ENCODE measurements around the gene FHL3.

Gene FHL3

DNA sequence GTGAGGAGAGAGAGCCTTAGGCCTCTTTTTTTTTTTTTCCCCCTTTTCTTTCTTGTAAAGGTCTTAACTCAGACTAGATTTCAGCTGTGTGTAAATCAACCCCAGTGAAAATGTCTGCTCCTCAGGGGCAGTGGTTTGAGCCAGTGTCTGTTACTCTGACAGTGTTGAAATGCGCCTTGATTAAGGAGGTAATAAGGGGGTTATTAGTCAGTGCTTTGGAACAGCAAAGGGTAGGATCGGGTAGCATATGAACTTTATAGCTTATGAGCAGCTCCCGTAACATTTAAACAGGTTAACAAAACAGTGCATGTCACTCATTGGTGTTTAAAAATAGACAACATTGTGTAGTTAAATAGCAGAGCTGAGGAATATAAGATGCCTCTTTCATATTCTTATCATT is 17.5 kb upstream of the FHL3 start:
- no peak for TF ChIP-seq Cebpa-rat (IDR thresholded peaks at IDR 0.05)
- no peaks in the 10 kb centered on the region for H3K9me3 ChIP-seq (replicated peaks in 1 of 11)
- H4K20me1 ChIP-seq: peaks cover 4 to 80% (median 46%) of the 10 kb centered on the region in 11 experiments; a peak in 19 of 22 replicates
- H3K4me2 ChIP-seq: no peak overlapping the region
- no peaks in the 10 kb centered on the region for H3K27me3 ChIP-seq
- 0 out of 22 replicates have a peak overlapping the region, but pooled peaks of 1 of the 11 experiments have one; percentile 22 for H3K9ac ChIP-seq
- H3K4me3 ChIP-seq: no peak overlapping the region
- peaks cover 10 to 30% (median 17%) of the 10 kb centered on the region in 10 experiments for H3K4me1 ChIP-seq
- H3K36me3 ChIP-seq: peaks cover 83 to 97% (median 87%) of the 10 kb centered on the region in 11 experiments
- H3K27ac ChIP-seq: no peak overlapping the region

DNA sequence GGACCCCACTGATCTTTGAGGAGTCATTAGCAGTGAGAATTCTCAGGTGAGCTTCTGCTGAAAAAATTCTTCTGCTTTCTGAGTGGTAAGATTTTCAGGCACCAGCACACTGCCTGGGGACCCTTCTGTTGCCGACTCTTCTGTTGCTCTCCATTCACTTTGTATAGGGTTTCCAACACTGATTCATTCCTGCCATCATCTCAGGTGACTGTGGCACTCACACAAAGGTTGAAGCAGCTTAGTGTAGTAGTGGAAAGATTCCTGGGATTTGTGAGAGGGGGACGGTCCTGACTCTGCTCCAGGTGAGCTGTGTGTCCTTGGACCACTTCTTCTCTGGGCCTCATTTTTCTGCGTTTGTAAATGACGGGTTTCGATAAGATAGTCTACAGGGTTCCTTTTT is 16.7 kb upstream of the FHL3 start:
- peaks cover 92 to 97% (median 95%) of the 10 kb centered on the region in 11 experiments for H3K36me3 ChIP-seq

GRCh38 chr1:38020396-38020795 is 15.1 kb upstream of the FHL3 start:
- H3K4me3 ChIP-seq: no peak overlapping the region
- H3K4me1 ChIP-seq: peaks cover 0 to 16% (median 7%) of the 10 kb centered on the region in 10 experiments; a peak in 16 of 20 replicates
- H3K9ac ChIP-seq: no peak overlapping the region
- H3K27ac ChIP-seq: no peak overlapping the region
- no peak overlapping the region for H3K4me2 ChIP-seq
- no peaks in the 10 kb centered on the region for H3K9me3 ChIP-seq (replicated peaks in 1 of 11)
- no peaks in the 10 kb centered on the region for H3K27me3 ChIP-seq
- H3K36me3 ChIP-seq: peaks cover 96 to 100% (median 99%) of the 10 kb centered on the region in 11 experiments
- H4K20me1 ChIP-seq: peaks cover 2 to 83% (median 50%) of the 10 kb centered on the region in 11 experiments; a peak in 17 of 22 replicates
- no peak for TF ChIP-seq Cebpa-rat (IDR thresholded peaks at IDR 0.05)

More for the DNA sequence above, 16.7 kb upstream of the FHL3 start:
- Histone ChIP-seq H3K9ac (no peak overlapping the region), H3K4me2 (no peak overlapping the region), H4K20me1 (peaks cover 4 to 80% (median 43%) of the 10 kb centered on the region in 11 experiments; a peak in 18 of 22 replicates), H3K9me3 (replicated peaks in 1 of 11) (no peaks in the 10 kb centered on the region), H3K27ac (no peak overlapping the region), H3K4me1 (peaks cover 8 to 21% (median 12%) of the 10 kb centered on the region in 10 experiments), H3K27me3 (no peaks in the 10 kb centered on the region), H3K4me3 (no peak overlapping the region)
- TF ChIP-seq Cebpa-rat (IDR thresholded peaks at IDR 0.05): no peak

GRCh38 chr1:38018864-38019343 is 13.6 kb upstream of the FHL3 start:
- Histone ChIP-seq H3K9ac (no peak overlapping the region), H3K27ac (no peak overlapping the region), H3K9me3 (replicated peaks in 1 of 11) (no peaks in the 10 kb centered on the region), H3K36me3 (peaks cover 85 to 100% (median 95%) of the 10 kb centered on the region in 11 experiments), H3K27me3 (no peaks in the 10 kb centered on the region), H3K4me3 (no peak overlapping the region), H3K4me2 (no peak overlapping the region), H4K20me1 (peaks cover 4 to 91% (median 64%) of the 10 kb centered on the region in 11 experiments; a peak in 18 of 22 replicates), H3K4me1 (peaks cover 3 to 24% (median 22%) of the 10 kb centered on the region in 10 experiments)
- TF ChIP-seq Cebpa-rat (IDR thresholded peaks at IDR 0.05): peak in 2 of 11 experiments; percentile 17 to 61; a peak in 1 of 22 replicates

DNA sequence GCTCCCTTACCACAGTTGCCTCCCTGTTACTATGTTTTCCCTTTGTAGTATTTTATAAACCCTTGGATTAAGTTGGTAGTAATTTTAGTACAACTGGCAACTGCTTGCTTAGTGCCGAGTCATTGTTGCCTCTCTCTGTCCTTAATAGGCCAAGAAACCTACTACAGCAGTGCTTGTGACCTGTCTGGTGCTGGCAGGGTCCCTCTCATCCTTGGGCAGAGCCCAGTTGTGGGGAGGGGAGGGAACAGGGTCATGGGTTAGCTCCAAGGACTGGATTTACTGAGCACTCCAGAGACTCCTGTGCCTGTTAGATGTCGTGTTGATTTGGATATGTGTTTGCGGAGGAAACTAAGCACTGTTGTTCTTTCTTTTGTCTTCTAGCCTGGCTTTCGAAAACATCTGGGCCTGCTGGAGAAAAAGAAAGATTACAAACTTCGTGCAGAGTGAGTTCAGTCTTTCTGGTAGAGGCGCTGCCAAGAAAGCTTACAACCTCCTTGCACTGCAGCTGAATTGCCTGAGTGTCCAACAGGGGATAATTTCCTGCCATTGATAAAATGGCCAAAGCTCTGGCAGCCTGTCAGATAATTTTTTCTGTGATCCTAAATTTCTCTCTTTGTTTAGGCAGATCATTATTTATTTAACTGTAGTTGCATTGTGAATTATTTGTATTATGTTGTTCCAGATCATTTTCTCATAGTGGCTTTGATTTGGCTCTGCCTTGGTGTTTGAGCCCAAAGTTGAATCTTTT is 10.8 kb upstream of the FHL3 start:
- Histone ChIP-seq H3K27me3 (no peaks in the 10 kb centered on the region), H3K9ac (peak overlapping the region in 10 of 11 experiments; percentile 14 to 96 (median 46); a peak in 18 of 22 replicates), H4K20me1 (peaks cover 4 to 80% (median 65%) of the 10 kb centered on the region in 11 experiments; a peak in 19 of 22 replicates), H3K9me3 (replicated peaks in 1 of 11) (peaks cover 0 to 7% (median 4%) of the 10 kb centered on the region in 11 experiments; a peak in 10 of 22 replicates), H3K4me3 (no peak overlapping the region), H3K27ac (peak overlapping the region in 8 of 11 experiments; percentile 34 to 67 (median 55); a peak in 17 of 22 replicates), H3K36me3 (peaks cover 57 to 76% (median 67%) of the 10 kb centered on the region in 11 experiments), H3K4me2 (peak overlapping the region in 5 of 11 experiments; percentile 73 to 95 (median 87); a peak in 6 of 22 replicates), H3K4me1 (peaks cover 12 to 35% (median 30%) of the 10 kb centered on the region in 10 experiments)
- no peak for TF ChIP-seq Cebpa-rat (IDR thresholded peaks at IDR 0.05)

GRCh38 chr1:38014724-38015424 is 9.6 kb upstream of the FHL3 start:
- H3K4me1 ChIP-seq: peaks cover 12 to 41% (median 36%) of the 10 kb centered on the region in 10 experiments
- peak overlapping the region in 4 of 11 experiments; percentile 9 to 67 (median 58); a peak in 3 of 22 replicates for H3K27ac ChIP-seq
- peaks cover 0 to 7% (median 4%) of the 10 kb centered on the region in 11 experiments; a peak in 10 of 22 replicates for H3K9me3 ChIP-seq (replicated peaks in 1 of 11)
- 0 out of 22 replicates have a peak, but pooled peaks of 1 of the 11 experiments have one; percentile 19 for TF ChIP-seq Cebpa-rat (IDR thresholded peaks at IDR 0.05)
- peaks cover 44 to 63% (median 55%) of the 10 kb centered on the region in 11 experiments for H3K36me3 ChIP-seq
- peaks cover 4 to 69% (median 57%) of the 10 kb centered on the region in 11 experiments; a peak in 18 of 22 replicates for H4K20me1 ChIP-seq
- no peaks in the 10 kb centered on the region for H3K27me3 ChIP-seq
- peak overlapping the region; percentile 73 to 96 (median 87) for H3K4me2 ChIP-seq
- peak overlapping the region in 8 of 11 experiments; percentile 18 to 97 (median 94); a peak in 10 of 22 replicates for H3K9ac ChIP-seq
- H3K4me3 ChIP-seq: no peak overlapping the region; a peak in 1 of 20 replicates

GRCh38 chr1:38014171-38014570 is 8.9 kb upstream of the FHL3 start:
- Histone ChIP-seq H4K20me1 (peaks cover 2 to 62% (median 51%) of the 10 kb centered on the region in 11 experiments; a peak in 18 of 22 replicates), H3K4me1 (peaks cover 18 to 48% (median 43%) of the 10 kb centered on the region in 10 experiments), H3K4me3 (peak overlapping the region; percentile 73 to 91 (median 83); a peak in 13 of 20 replicates), H3K9ac (peak overlapping the region; percentile 87 to 97 (median 95); a peak in 17 of 22 replicates), H3K27ac (peak overlapping the region in 3 of 11 experiments; percentile 9 to 91 (median 36); a peak in 2 of 22 replicates), H3K27me3 (no peaks in the 10 kb centered on the region), H3K36me3 (peaks cover 37 to 56% (median 48%) of the 10 kb centered on the region in 11 experiments), H3K9me3 (replicated peaks in 1 of 11) (peaks cover 0 to 7% (median 4%) of the 10 kb centered on the region in 11 experiments; a peak in 10 of 22 replicates), H3K4me2 (peak overlapping the region; percentile 73 to 96 (median 87))
- TF ChIP-seq Cebpa-rat (IDR thresholded peaks at IDR 0.05): no peak

GRCh38 chr1:38013227-38013622 is 7.9 kb upstream of the FHL3 start:
- peak overlapping the region; percentile 73 to 91 (median 83) for H3K4me3 ChIP-seq
- no peak for TF ChIP-seq Cebpa-rat (IDR thresholded peaks at IDR 0.05)
- H3K36me3 ChIP-seq: peaks cover 28 to 46% (median 39%) of the 10 kb centered on the region in 11 experiments
- H3K27ac ChIP-seq: peak overlapping the region; percentile 82 to 97 (median 93)
- H3K4me1 ChIP-seq: peaks cover 24 to 57% (median 52%) of the 10 kb centered on the region in 10 experiments
- peaks cover 0 to 52% (median 44%) of the 10 kb centered on the region in 11 experiments; a peak in 18 of 22 replicates for H4K20me1 ChIP-seq
- no peaks in the 10 kb centered on the region for H3K27me3 ChIP-seq
- H3K9ac ChIP-seq: peak overlapping the region; percentile 87 to 97 (median 95)
- H3K4me2 ChIP-seq: peak overlapping the region; percentile 73 to 96 (median 87)
- peaks cover 0 to 7% (median 4%) of the 10 kb centered on the region in 11 experiments; a peak in 10 of 22 replicates for H3K9me3 ChIP-seq (replicated peaks in 1 of 11)
